ENCODE data around the gene EPN3.

The EPN3 gene

DNA sequence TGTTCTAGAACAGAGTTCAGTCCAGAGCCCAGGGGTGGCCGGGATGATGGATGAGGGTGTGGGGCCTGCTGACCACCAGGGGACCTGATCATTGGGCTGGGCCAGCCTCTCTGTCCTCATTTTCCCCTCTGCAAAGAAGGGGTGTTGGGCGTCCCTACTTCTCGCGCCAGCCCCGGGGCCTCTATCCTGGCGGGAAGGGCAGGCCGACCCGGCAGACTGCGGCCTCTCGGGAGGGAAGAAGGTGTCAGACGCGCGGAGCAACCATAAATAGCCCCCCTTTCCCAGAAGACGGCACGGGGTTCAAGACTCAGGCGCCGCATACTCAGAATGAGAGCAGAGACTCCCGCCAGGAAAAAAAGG lies 26.0 kb downstream of the EPN3 start:
- peak overlapping the region; percentile 69; the same call in 1 of the 2 replicates for H3K9ac ChIP-seq (ENCODE audit: low read depth, low read length)
- H3K4me1 ChIP-seq (ENCODE audit: insufficient read depth, low read length), result peaks cover 15% of the 10 kb centered on the region; the same call in 1 of the 2 replicates
- no peaks in the 10 kb centered on the region for H3K9me3 ChIP-seq (ENCODE audit: control insufficient read depth, insufficient read depth, low read length)
- no peaks in the 10 kb centered on the region for H3K36me3 ChIP-seq (ENCODE audit: insufficient read depth, low read length)

DNA sequence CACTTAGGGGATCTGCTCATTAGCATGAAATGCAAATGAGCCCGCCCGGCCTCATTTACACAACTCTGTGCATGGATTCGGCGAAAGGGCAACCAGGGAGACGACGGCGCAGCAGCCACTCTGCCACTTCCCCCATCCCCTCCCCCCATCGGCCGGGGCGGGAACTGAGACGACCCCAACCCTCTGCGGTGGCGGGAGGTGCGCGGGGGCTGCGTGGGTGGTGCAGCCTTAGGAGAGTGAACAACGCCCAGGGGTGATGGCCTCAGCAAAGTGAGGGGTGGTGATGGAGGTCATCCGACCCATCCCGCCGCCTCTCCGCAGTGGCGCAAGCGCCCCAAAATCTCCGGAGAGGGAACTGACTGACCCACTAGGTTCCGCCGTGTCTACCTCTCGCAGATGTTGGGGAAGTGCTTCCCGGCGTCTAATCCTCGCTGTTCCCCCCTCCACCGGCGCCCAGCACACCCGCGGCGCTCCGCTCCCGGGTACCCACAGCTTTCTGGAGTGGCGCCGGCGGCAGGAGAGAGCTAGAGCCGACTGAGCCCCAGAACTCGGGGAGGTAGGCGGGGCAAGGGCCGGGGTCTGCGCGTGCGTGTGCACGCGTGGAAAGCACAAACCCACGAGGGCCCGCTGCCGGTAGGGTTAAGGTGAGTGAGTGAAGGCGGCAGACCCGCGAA lies 26.5 kb downstream of the EPN3 start:
- peak overlapping the region; percentile 69 for H3K9ac ChIP-seq (ENCODE audit: low read depth, low read length)
- no peaks in the 10 kb centered on the region for H3K36me3 ChIP-seq (ENCODE audit: insufficient read depth, low read length)
- H3K9me3 ChIP-seq (ENCODE audit: control insufficient read depth, insufficient read depth, low read length), result no peaks in the 10 kb centered on the region
- peaks cover 20% of the 10 kb centered on the region; the same call in 1 of the 2 replicates for H3K4me1 ChIP-seq (ENCODE audit: insufficient read depth, low read length)

DNA sequence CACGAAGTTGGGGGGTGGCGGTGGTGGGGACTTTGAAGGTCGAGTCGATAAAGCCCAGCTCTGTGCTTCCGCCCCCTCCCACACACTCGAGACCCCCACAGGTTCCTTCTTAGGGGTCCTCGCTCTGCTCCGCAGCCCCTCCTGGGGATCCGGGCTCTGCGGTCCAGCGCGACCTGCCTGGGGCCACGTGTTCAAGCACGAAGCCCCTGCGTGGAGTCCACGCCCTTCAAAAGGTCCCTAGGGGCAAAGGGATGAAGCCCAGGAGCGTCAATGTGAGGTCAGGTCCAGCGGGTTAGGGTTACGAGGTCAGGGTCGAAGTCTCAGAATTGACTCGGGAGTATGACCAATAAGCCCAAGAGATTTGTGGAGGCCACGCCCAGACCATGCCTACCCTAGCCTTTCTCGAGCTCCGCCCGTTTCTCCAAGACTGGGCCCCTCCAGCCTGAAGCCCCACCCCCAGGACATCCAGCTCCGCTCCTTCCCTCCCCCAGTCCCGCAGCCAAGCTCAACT lies 27.2 kb downstream of the EPN3 start:
- Histone ChIP-seq H3K9me3 (ENCODE audit: control insufficient read depth, insufficient read depth, low read length) (no peaks in the 10 kb centered on the region), H3K4me1 (ENCODE audit: insufficient read depth, low read length) (peaks cover 20% of the 10 kb centered on the region; the same call in 1 of the 2 replicates), H3K9ac (ENCODE audit: low read depth, low read length) (peak overlapping the region; percentile 69), H3K36me3 (ENCODE audit: insufficient read depth, low read length) (no peaks in the 10 kb centered on the region)

DNA sequence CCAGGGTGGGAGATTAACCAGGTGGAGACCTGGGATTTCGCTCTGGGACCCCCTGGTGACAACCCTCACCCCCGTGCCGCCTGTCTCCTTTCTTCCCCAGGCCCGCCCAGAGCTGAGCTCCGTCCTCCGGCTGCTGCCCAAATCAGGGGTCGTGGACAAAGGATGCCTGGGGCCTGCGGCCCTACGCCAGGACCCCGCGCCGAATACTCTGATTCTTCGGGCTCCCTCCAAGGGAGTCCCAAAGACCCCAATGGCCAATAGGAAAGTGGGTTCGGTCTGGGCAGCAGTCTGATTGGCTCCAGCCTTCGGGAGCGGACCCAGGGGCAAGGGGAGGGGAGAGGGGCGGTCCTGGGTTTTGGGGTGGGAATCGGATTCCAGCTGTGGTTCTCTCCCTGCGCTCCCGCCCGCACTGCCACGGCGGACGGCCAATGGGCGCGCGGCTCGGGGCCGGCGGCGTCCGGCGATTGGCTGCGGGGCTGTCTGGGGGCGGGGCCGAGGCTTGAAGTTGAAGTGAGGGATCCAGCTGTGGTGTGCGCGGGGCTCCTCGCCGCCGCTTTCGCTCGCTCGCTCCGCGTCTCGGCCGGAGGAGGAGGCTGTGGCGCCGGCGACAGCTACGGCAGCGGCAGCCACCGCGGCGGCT lies 27.8 kb downstream of the EPN3 start, which contains the start of gene CACNA1G:
Gene CACNA1G (plus strand): TSS at position 531 of the 640 bp plus-strand sequence. CDS start 745 bp downstream, outside the sequence.
- Histone ChIP-seq H3K9ac (ENCODE audit: low read depth, low read length) (peak within 1 kb of the TSS; percentile 69), H3K9me3 (ENCODE audit: control insufficient read depth, insufficient read depth, low read length) (no peaks in the 10 kb centered on the region), H3K36me3 (ENCODE audit: insufficient read depth, low read length) (no peaks in the 10 kb centered on the region), H3K4me1 (ENCODE audit: insufficient read depth, low read length) (peaks cover 21% of the 10 kb centered on the region; the same call in 1 of the 2 replicates)

DNA sequence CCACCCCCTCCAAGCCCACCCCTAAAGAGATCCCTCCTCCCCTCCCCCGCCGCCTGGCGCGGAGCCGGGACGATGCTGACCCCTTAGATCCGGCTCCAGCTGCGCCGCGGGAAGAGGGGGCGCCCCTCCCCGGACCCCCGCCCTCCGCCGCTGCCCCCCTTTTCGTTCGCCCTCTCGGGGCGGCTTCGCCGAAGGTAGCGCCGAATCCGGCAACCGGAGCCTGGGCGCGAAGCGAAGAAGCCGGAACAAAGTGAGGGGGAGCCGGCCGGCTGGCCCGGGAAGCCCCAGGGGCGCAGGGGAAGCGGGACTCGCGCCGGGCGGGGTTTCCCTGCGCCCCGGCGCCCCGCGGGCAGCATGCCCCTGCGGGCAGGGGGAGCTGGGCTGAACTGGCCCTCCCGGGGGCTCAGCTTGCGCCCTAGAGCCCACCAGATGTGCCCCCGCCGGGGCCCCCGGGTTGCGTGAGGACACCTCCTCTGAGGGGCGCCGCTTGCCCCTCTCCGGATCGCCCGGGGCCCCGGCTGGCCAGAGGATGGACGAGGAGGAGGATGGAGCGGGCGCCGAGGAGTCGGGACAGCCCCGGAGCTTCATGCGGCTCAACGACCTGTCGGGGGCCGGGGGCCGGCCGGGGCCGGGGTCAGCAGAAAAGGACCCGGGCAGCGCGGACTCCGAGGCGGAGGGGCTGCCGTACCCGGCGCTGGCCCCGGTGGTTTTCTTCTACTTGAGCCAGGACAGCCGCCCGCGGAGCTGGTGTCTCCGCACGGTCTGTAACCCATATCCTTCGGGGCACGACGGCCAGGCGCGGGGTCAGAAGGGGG lies 28.6 kb downstream of the EPN3 start:
- Histone ChIP-seq H3K36me3 (ENCODE audit: insufficient read depth, low read length) (no peaks in the 10 kb centered on the region), H3K4me1 (ENCODE audit: insufficient read depth, low read length) (peaks cover 26% of the 10 kb centered on the region; the same call in 1 of the 2 replicates), H3K9me3 (ENCODE audit: control insufficient read depth, insufficient read depth, low read length) (no peaks in the 10 kb centered on the region), H3K9ac (ENCODE audit: low read depth, low read length) (peak overlapping the region; percentile 54; the same call in 1 of the 2 replicates)

DNA sequence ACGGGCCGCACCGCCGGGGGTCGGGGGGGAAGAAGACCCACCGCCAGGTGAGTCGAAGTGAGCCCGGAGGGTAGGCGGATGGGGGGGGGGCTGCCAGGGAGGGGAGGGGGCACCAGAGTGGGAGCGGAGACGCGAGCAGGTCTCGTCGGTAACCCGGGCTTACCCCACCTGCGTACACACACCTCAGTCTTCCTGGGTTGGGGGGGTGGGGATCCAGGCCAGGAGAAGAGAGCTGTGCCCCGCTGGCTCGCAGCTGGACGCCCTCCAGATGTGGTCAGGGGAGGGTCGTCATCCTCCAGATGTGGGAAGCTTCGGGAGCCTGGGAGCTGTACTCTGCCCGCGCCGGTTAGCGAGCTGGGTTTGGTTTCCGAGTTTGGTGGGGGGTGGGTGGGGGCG lies 29.2 kb downstream of the EPN3 start:
- Histone ChIP-seq H3K4me1 (ENCODE audit: insufficient read depth, low read length) (peaks cover 26% of the 10 kb centered on the region; the same call in 1 of the 2 replicates), H3K9ac (ENCODE audit: low read depth, low read length) (peak overlapping the region; percentile 21; the same call in 1 of the 2 replicates), H3K9me3 (ENCODE audit: control insufficient read depth, insufficient read depth, low read length) (no peaks in the 10 kb centered on the region), H3K36me3 (ENCODE audit: insufficient read depth, low read length) (no peaks in the 10 kb centered on the region)

DNA sequence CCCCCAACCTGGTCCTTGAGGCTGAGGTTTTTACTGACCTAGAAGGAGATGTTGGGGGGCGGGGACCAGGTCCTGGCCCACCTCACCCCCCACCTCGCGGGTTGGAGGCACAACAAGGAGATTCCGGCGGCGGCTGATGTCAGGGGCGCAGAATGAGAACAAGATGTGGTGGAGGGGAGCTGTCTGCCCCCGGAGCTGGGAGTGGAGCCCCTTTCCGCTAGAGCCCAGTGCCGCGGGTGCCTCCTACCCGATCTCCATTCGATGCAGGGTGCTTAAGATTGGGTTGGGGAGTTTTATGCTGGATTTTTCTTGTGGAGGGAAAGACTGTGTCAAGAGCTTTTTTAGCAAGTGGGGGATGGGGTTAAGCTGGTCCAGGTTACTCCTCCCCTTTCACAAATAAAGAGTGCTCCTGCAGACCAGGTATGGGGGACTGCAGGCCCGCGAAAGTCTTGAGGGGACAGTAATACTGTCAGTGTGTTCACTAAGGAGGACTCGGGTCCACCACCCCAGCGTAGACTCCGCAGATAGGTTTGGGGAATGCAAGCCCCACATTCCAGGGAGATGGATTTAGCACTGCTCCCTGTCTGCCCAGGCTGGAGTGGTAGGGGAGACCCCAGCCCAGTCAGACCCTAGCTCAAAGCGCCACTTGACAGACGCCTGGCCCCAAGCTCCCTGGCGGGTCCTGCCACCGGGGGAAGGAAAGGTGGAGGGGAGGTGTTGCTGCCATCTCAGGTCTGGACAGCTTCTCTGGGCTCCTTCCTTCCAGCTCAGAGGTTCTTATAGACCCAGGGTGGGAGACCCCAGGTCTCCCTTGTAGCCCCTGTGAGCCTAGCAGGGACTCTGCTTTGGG lies 29.9 kb downstream of the EPN3 start:
- H3K9me3 ChIP-seq (ENCODE audit: control insufficient read depth, insufficient read depth, low read length), result no peaks in the 10 kb centered on the region
- H3K4me1 ChIP-seq (ENCODE audit: insufficient read depth, low read length), result peaks cover 26% of the 10 kb centered on the region; the same call in 1 of the 2 replicates
- peak overlapping the region; percentile 39; the same call in 1 of the 2 replicates for H3K9ac ChIP-seq (ENCODE audit: low read depth, low read length)
- H3K36me3 ChIP-seq (ENCODE audit: insufficient read depth, low read length), result no peaks in the 10 kb centered on the region

DNA sequence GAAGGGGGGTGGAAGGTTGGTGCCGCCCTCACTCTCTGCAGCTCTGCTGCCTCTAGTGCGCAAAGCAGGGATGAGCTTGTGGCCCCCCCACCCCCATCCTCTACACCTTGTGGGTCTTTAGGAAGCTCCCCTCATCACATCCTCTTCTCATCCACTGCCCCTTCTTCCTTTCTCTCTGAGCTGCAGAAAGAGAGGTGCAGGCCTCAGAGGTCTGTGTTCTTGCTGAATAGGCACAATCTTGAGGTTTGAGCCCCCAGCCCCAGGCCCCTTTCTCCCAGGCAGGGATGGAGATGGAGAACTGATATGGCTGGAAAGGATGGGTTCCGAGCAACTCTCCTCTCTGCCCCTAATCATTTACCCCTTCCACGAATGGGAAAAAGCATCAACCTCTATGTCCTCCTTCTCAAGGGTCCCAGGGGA lies 30.6 kb downstream of the EPN3 start:
- Histone ChIP-seq H3K9ac (ENCODE audit: low read depth, low read length) (no peak overlapping the region), H3K4me1 (ENCODE audit: insufficient read depth, low read length) (peaks cover 23% of the 10 kb centered on the region; the same call in 1 of the 2 replicates), H3K36me3 (ENCODE audit: insufficient read depth, low read length) (no peaks in the 10 kb centered on the region), H3K9me3 (ENCODE audit: control insufficient read depth, insufficient read depth, low read length) (no peaks in the 10 kb centered on the region)

DNA sequence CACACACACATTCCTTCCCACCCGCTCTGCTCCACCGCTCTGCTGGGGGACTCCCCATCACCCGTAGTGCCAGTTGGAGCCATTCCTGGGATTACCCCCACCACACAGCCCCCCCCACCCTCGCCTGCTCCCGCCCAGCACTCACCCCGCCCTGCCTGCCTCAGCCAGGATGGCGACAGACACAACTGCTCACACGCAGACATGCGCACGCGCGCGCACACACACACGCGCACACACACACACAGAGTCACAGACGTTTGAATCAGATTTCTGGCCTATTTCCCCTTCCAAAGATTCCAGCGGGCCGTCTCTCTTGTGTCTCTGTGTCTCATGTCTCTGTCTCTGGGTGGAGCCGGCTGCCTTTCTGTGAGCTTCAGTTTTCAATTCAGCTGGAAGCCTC lies 32.4 kb downstream of the EPN3 start:
- peak overlapping the region; percentile 38; the same call in 1 of the 2 replicates for H3K9ac ChIP-seq (ENCODE audit: low read depth, low read length)
- no peaks in the 10 kb centered on the region for H3K36me3 ChIP-seq (ENCODE audit: insufficient read depth, low read length)
- H3K9me3 ChIP-seq (ENCODE audit: control insufficient read depth, insufficient read depth, low read length), result no peaks in the 10 kb centered on the region
- H3K4me1 ChIP-seq (ENCODE audit: insufficient read depth, low read length), result peaks cover 21% of the 10 kb centered on the region; the same call in 1 of the 2 replicates

DNA sequence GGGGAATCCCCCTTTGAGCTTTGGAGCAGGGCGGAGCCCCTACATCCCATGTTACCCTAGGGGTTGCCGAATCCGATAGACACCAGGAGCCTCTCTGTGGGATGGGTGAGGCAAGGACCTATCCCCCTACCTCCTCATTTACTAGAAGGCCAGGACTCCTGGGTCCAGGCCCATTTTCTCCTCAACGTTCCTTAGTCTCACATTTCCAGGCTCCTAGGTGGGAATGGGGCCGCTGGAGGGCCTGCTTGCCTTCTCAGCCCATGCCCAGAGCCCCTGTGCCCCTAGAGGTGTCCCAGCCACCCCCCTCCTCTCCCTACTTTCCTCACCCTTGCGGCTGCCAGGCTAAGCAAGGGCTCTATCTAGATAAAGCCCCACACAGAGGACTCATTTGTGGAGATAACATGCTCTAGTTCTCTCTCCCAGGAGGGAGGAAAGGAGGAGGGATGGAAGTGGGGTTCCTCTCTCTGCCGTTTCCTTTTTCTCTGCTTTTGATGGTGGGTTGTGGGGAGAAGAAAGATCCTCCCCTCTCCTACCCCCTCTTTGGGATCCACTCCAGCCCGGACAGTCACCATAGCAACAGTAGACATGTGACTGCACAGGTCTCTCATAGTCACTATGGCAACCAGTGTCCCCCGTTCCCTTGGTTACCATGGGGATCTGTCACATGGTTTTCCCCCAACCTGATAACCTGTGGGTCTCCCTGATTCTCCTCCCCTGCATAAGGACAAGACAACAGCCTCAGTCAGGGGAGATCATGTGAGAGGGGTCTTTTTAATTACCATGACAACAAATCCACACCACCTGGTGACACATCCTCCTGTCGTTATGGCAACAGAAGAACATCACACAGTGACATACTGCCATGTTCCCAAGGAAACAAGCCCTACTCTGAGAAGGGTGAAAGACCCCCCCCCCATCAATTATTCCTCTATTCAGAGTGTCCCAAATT lies 33.1 kb downstream of the EPN3 start:
- Histone ChIP-seq H3K36me3 (ENCODE audit: insufficient read depth, low read length) (no peaks in the 10 kb centered on the region), H3K9ac (ENCODE audit: low read depth, low read length) (no peak overlapping the region), H3K4me1 (ENCODE audit: insufficient read depth, low read length) (peaks cover 26% of the 10 kb centered on the region; the same call in 1 of the 2 replicates), H3K9me3 (ENCODE audit: control insufficient read depth, insufficient read depth, low read length) (no peaks in the 10 kb centered on the region)

DNA sequence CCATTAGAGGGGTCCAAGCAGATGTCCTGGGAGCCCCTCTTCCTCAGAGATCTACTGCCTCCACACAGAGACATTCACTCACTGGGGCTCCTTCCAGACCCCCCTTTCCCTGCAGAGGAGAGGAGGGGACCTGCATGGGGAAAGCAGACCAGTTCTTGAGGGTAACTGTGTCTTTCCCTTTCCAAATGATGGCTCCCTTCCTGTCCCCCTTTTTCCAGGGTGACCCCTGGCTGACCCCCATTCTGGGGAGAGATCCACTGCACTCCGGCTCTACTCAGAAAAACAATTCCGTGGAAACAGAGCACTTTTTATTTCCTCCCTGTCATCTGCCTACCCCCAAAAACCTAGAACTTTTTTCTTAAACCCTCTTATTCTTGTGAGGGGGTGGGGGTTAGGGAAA lies 34.4 kb downstream of the EPN3 start:
- H3K9ac ChIP-seq (ENCODE audit: low read depth, low read length), result no peak overlapping the region
- H3K9me3 ChIP-seq (ENCODE audit: control insufficient read depth, insufficient read depth, low read length), result no peaks in the 10 kb centered on the region
- H3K4me1 ChIP-seq (ENCODE audit: insufficient read depth, low read length), result peaks cover 26% of the 10 kb centered on the region; the same call in 1 of the 2 replicates

DNA sequence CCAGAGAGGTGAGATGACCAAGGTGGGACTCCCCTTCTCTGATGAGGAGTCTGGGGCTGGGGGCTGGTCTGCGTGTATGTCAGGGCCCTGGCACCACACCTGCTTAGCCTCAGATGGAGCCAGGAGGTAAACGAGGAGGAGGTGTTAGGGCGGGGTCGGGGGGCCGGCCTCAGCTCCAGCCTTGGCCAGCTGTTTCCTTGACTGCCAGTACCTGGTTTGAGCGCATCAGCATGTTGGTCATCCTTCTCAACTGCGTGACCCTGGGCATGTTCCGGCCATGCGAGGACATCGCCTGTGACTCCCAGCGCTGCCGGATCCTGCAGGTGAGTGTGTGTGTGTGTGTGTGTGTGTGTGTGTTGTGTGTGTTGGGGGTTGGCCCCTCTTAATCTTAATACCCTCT lies 36.1 kb downstream of the EPN3 start:
- Histone ChIP-seq H3K9ac (ENCODE audit: low read depth, low read length) (no peak overlapping the region), H3K9me3 (ENCODE audit: control insufficient read depth, insufficient read depth, low read length) (no peaks in the 10 kb centered on the region), H3K36me3 (ENCODE audit: insufficient read depth, low read length) (no peaks in the 10 kb centered on the region), H3K4me1 (ENCODE audit: insufficient read depth, low read length) (peaks cover 17% of the 10 kb centered on the region; the same call in 1 of the 2 replicates)

More for the DNA sequence above, 34.4 kb downstream of the EPN3 start:
- H3K36me3 ChIP-seq (ENCODE audit: insufficient read depth, low read length), result no peaks in the 10 kb centered on the region

Data from ES-I3 (cell line).